Activated CD8-positive, alpha-beta memory T cell treated with anti-CD3 and anti-CD28 coated beads, Interleukin-2, amount 50 U/mL, for 1 hour (primary cell): ENCODE results near the gene TADA3.
A peak's percentile ranks its signal among the peaks of the same experiment; 100 is the strongest.

Source experiments
- DNase-seq: peaks from one replicate; pipeline ENCODE4 v3.0.0-alpha.2; 2020; ENCODE audit errors: extremely low read depth

Gene TADA3

GRCh38 chr3:9760779-9761505 lies 31.3 kb downstream of the TADA3 start:
- DNase-seq, result no peak

- no peak for DNase-seq
Observed at GRCh38 chr3:9757427-9757826, 34.8 kb downstream of the TADA3 start.

DNA sequence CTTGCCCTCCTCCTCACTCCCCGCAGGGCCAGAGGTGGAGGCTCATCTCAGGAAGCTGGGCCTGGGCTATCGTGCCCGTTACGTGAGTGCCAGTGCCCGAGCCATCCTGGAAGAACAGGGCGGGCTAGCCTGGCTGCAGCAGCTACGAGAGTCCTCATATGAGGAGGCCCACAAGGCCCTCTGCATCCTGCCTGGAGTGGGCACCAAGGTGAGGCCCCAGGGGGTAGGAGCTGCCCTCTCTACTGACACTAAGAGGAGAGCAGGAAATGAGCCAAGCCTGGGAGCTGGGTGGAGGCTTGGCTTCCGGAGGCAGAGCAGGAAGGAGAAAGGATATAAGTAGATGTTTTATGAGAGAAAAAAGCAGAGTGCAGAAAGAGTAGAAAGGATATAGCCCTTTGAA lies 37.6 kb downstream of the TADA3 start:
- no peak for DNase-seq

DNA sequence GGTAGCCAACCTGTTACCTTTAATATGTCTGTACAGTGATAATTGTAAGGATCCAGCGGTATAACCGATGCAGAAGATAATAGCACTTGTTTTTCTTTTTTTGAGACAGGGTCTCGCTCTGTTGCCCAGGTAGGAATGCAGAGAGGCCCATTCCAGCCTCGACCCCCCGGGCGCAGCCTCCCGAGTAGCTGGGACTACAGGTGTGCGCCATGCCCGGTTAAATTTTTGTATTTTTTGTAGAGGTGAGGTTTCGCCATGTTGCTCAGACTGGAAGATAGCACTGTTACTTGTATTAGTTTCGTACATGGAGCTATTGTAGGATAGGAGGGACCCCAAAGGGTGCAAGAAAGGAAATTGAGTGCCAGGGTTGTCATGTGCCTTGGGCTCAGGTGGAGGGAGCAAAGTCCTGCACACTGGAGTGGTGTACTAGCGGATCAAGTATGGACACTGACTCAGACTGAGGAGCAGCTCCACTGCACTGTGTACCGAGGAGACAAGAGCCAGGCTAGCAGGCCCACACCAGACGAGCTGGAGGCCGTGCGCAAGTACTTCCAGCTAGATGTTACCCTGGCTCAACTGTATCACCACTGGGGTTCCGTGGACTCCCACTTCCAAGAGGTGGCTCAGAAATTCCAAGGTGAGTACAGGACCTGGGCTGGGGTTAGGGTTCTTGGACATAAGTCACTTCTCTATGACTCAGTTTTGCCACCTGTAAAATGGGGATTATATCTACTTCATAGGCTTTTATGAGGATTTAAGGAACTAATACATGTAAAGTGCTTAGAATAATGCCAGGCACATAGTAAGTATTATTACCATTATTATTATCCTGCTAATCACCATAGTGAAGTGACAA lies 41.5 kb downstream of the TADA3 start:
- no peak for DNase-seq

DNA sequence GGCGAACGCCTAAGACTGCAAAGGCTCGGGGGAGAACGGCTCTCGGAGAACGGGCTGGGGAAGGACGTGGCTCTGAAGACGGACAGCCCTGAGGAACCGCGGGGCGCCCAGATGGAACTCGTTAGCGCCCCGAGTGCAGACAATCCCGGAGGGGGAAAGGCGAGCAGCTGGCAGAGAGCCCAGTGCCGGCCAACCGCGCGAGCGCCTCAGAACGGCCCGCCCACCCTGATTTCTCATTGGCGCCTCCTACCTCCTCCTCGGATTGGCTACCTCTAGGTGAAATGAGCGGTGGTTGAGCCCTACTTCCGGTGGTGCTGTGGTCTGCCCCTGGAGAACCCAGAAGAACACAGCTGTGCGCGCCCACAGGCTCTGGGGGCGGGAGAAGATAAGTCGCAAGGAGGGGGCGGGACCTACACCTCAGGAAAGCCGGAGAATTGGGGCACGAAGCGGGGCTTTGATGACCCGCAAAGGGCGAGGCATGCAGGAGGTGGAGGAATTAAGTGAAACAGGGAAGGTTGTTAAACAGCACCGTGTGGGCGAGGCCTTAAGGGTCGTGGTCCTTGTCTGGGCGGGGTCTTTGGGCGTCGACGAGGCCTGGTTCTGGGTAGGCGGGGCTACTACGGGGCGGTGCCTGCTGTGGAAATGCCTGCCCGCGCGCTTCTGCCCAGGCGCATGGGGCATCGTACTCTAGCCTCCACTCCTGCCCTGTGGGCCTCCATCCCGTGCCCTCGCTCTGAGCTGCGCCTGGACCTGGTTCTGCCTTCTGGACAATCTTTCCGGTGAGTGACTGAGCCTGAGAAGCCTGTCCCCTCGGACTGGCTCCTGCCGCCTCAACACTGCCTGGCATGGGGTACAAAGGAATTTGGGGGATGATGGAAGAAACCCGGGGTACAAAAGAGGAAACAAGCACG lies 42.4 kb downstream of the TADA3 start, which contains the start of gene OGG1:
Gene OGG1, plus strand, starts transcription at position 308 of the 911 bp plus-strand sequence. Its CDS starts 335 bp downstream, at position 643.
- peak; percentile 89 for DNase-seq

DNA sequence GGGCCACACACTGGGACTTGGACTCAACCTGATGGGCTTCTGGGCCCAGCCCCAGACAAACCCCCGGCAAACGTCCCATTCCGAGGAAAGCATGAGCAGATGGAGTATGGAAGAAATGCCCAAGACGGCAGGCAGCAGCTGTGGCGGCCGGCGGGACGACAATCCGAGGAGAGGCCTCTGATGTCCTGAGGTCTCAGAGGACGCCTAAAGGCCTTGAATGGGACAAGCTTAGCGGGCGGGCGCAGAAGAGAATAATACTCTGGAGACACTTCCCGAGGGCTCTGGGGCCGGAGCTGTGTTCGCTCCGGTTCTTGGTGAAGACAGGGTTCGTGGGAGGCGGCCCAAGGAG lies 43.0 kb downstream of the TADA3 start:
- DNase-seq, result no peak

DNA sequence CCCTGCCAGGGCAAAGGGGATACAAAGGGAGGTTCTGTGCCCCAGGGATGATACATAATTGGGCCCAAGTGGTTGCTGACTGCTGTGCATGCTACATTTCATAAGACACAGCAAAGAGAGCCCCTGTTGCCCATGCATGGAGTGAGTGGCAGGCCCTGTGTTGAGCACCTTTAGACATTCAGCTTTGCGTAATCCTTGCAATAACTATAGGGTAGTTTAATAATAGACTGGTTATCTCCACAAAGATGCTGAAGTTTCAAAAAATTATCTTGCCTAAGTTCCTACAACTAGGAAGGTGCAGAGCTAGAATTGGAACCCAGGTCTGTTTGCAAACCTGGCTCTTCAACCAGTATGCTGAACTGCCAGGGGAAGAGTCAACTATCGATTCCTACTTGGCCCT lies 44.2 kb downstream of the TADA3 start:
- no peak for DNase-seq

DNA sequence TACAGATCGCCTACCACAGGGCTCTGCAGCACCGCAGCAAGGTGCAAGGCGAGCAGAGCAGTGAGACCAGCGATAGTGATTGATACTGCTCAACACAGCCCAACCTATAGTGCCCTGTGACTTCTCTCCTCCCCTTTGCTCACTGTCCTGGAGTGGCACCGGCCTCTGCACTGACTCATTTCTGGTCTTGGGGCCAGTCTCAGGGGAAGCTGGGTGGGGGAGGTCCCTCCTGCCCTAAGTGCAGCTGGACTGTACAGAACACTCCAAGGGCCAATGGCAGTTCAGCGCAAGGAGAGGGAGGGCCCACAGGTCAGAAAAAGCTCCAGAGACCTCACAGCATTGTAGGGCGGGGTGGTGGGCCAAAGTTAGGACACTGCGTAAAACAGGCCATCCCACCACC lies 45.0 kb downstream of the TADA3 start:
- no peak for DNase-seq

GRCh38 chr3:9746330-9746729 lies 45.9 kb downstream of the TADA3 start:
- DNase-seq, result no peak

GRCh38 chr3:9745521-9745920 lies 46.8 kb downstream of the TADA3 start:
- DNase-seq, result no peak

GRCh38 chr3:9744162-9744561 lies 48.1 kb downstream of the TADA3 start:
- no peak for DNase-seq

- DNase-seq, result no peak
Observed at GRCh38 chr3:9743548-9743947, 48.7 kb downstream of the TADA3 start.

- DNase-seq, result no peak
Observed at GRCh38 chr3:9742560-9742959, 49.7 kb downstream of the TADA3 start.

- no peak for DNase-seq
Observed at GRCh38 chr3:9739181-9739580, 53.1 kb downstream of the TADA3 start.

DNA sequence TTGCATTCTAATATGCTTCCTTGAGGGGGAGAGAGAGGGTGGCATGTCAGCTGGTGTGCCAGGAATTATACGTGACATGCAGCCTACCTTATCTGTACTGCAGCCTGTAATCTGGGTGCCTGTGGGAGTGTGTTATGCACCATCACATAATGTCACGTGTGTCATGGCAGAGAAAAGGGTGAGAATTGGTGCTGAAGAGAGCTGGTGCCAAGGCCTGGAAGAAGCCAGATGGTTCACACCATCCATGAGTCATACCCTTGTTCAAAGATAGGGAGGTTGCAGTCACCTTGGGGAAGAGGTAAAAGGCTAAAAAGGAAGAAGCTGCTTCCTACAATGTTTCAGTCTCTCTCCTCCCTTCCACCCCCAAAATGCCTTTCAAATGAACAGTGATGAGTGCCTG lies 55.4 kb downstream of the TADA3 start:
- DNase-seq, result no peak

- DNase-seq, result no peak
Observed at GRCh38 chr3:9732740-9733115, 59.5 kb downstream of the TADA3 start.

DNA sequence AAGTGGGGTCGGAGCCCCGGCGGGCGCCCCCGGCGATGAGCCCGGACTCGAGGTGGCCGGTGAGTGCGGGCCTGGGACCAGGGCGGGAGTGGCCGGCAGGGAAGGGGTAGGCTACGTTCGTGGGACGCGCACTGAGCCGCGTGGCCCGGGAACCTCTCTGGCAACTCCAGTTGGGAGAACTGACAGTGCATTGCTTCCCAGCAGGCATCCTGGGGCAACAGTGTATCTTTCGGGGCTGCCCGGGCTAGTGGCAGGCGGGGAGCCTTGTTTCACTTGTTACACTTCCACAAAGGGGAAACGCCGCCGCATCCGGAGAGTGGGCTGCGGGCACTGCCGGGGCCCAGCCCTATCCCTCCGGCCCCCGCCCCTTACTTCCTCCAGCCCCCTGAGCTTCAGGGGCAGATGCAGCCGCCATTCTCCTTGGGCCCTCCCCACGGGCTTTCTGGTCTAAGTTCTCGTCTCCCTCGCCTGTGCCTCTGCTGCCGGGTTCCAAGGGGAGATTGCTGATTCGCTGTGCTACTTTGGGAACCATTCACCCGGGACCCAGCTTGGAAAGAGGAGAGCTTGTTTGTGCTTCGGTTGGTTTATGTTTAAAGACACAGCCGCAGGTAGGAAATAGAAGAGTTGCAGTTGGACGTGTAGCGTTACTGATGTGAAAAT lies 60.1 kb downstream of the TADA3 start:
- no peak for DNase-seq

DNA sequence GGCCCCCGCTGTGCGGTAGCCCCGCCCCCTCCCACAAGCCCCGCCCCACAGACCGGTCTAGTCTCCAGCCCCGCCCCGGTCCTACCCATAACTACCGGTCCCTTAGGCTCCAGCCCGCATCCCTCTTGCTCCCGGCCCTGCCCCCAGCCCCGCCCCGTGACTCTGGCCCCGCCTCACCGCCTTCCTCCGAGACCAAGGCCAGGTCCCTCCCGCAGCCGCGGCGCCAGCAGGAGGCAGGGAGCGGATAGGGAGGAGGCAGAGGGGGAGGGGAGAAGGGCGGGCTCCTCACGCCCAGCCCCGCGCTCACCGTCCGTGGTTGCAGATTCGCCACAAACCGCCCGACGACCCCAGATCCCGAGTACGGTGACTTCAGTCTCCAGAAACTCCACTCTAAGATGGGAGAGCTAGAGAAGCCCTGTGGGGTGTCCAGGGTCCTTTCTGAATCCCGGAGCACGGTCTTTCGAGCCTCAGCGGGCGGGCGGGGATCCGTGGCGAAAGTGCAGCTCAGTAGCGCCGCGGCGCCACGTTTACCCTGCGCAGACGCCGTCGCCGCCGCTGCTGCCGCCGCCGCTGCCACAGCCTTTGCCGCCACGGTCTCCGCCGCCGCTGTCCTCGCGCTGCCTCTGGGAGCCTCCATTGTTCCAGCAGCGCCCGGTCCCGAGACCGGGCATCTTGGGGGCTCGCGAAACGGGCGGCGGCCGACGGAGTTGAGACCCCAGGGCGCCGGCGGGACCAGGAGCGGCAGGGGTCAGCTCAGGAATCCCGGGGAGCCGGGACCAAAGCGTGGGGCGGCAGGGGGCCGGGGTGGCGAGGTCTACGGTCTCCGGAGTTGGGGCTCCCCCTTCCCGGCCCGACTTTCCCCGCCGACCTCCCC lies 60.8 kb downstream of the TADA3 start, which contains the start of gene BRPF1:
Gene BRPF1, plus strand, starts transcription at position 530 of the 874 bp plus-strand sequence. CDS start 2,406 bp downstream, outside the sequence.
- DNase-seq, result peak; percentile 92

DNA sequence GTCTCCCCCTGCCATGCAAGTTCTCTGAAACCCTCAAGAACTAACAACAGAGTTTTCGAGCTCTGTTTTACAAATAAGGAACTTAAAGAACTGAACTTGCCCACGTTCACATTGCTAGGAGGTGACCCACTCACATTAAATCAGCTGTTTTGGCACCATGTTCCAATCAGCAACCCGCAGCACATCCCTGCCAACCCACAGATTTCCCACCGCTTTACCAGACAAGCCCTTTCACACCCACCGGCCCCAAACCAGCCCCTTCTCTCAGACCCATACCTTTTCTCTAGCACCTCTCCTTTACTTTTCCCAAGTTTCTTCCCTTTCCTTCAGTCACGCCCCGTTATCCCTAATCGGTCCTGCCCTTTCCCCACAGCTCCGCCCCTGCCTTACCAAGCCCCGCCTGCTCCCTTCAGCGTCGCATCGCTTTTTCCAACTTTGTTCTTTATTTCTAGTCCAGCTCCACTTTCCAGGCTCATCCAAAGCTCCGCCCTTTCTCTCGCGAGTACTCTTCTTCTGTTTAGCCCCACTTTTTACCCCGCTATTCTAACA lies 61.5 kb downstream of the TADA3 start:
- no peak for DNase-seq
